ENCODE results near the gene C6orf89.

C6orf89 gene

GRCh38 chr6:36925809-36926208 lies 40.1 kb downstream of the C6orf89 start:
- DNase-seq (ENCODE audit: low spot score), result no peak
- H3K27ac ChIP-seq, result no peak overlapping the region
- no peak for TF ChIP-seq CTCF (conservative IDR thresholded peaks at IDR 0.05; ENCODE audit: low read depth)
- CTCF ChIA-PET, result no interaction called here
- POLR2A ChIA-PET (ENCODE audit: low non-redundant PET), result no interaction called here

- CTCF ChIA-PET, result interaction anchor here (0.6 kb wide), 1 partner anchor 13 kb away, joined by 3 read pairs; no protein-coding TSS in a partner anchor
- H3K27ac ChIP-seq, result no peak overlapping the region
- no peak for TF ChIP-seq CTCF (conservative IDR thresholded peaks at IDR 0.05; ENCODE audit: low read depth)
- POLR2A ChIA-PET (ENCODE audit: low non-redundant PET), result no interaction called here
- no peak for DNase-seq (ENCODE audit: low spot score)
These were observed 41.2 kb downstream of the C6orf89 start for GRCh38 chr6:36926708-36927513.

- no peak for TF ChIP-seq CTCF (conservative IDR thresholded peaks at IDR 0.05; ENCODE audit: low read depth)
- ChIA-PET POLR2A (ENCODE audit: low non-redundant PET) (no interaction called here), CTCF (interaction anchor here (0.6 kb wide), 1 partner anchor 14 kb away, joined by 3 read pairs; no protein-coding TSS in a partner anchor)
- DNase-seq (ENCODE audit: low spot score), result no peak
- H3K27ac ChIP-seq, result 0 out of 2 replicates have a peak overlapping the region, but pooled peaks have one; percentile 4
These were observed 42.2 kb downstream of the C6orf89 start for GRCh38 chr6:36927691-36928546.

- no peak for TF ChIP-seq CTCF (conservative IDR thresholded peaks at IDR 0.05; ENCODE audit: low read depth)
- CTCF ChIA-PET, result no interaction called here
- no peak for DNase-seq (ENCODE audit: low spot score)
- H3K27ac ChIP-seq, result 0 out of 2 replicates have a peak overlapping the region, but pooled peaks have one; percentile 4
- POLR2A ChIA-PET (ENCODE audit: low non-redundant PET), result no interaction called here
These were observed 42.8 kb downstream of the C6orf89 start for GRCh38 chr6:36928547-36928918.

- no peak for TF ChIP-seq CTCF (conservative IDR thresholded peaks at IDR 0.05; ENCODE audit: low read depth)
- ChIA-PET POLR2A (ENCODE audit: low non-redundant PET) (no interaction called here), CTCF (no interaction called here)
- no peak overlapping the region for H3K27ac ChIP-seq
- DNase-seq (ENCODE audit: low spot score), result no peak
These were observed 43.4 kb downstream of the C6orf89 start for GRCh38 chr6:36929152-36929551.

GRCh38 chr6:36929607-36930006 lies 43.9 kb downstream of the C6orf89 start:
- no peak overlapping the region for H3K27ac ChIP-seq
- ChIA-PET POLR2A (ENCODE audit: low non-redundant PET) (no interaction called here), CTCF (no interaction called here)
- TF ChIP-seq CTCF (conservative IDR thresholded peaks at IDR 0.05; ENCODE audit: low read depth), result no peak
- DNase-seq (ENCODE audit: low spot score), result no peak
